HepG2 (cell line): Measurements from ENCODE around the gene ZSCAN31. TPM values are rescaled to one million over a fixed set of nuclear protein-coding genes. Genes with fewer than 3 reads are reported as not detected.

ENCODE experiments used
- HNF4A ChIP-seq: sonication (generic); formaldehyde crosslinking; IDR thresholded peaks from 2 replicates; pipeline ENCODE4 v1.4.0; 2020; ENCODE audit warnings: missing genetic modification reagents
- HNRNPL ChIP-seq: fragments of 200-400 bp; formaldehyde crosslinking; IDR thresholded peaks from 2 replicates; pipeline ENCODE4 v1.6.1; 2017; ENCODE audit warnings: mild to moderate bottlenecking, low read depth, low read length
- POLR2AphosphoS2 ChIP-seq: IDR thresholded peaks from 2 replicates; pipeline ENCODE4 v1.6.1; 2011; ENCODE audit warnings: low read depth, low read length, improper control_type of control experiment
- SPEN ChIP-seq: sonication (generic); formaldehyde crosslinking; IDR thresholded peaks from 2 replicates; pipeline ENCODE4 v1.5.1; 2020; ENCODE audit warnings: low read depth, mild to moderate bottlenecking, missing genetic modification reagents
- ZNF256 ChIP-seq: sonication (generic); formaldehyde crosslinking; conservative IDR thresholded peaks from 2 replicates; pipeline ENCODE4 v1.4.0; 2020; ENCODE audit warnings: missing genetic modification reagents
- polyA plus RNA-seq, 8 experiments: library from polyadenylated mRNA; depleted of rRNA in 3 of 8; stranded (reverse) in 7 of 8; unstranded in 1 of 8; fragments of >200 nt; fragmentation: Illumina TruSeq in 4 of 8; extraction: Trizol in 4 of 8; gene quantifications; 2 replicates each; pipeline versions ENCODE4 v1.2.1 to v1.2.3, GENCODE V29; 2011 to 2016; ENCODE audit warnings: low read depth in 4 of 8, missing spikeins in 1 of 8, mixed read lengths in 1 of 8; ENCODE audit not compliant: insufficient read depth in 1 of 8
- total RNA-seq, 5 experiments: library from RNA; depleted of rRNA; stranded (reverse); fragments of >200 nt; fragmentation: Illumina TruSeq; extraction: Trizol; gene quantifications; 2 replicates each; pipeline ENCODE4 v1.2.3, GENCODE V29; 2016; ENCODE audit warnings: low read depth in 1 of 5
- TF ChIP-seq, protein P1 (sequence below): sonication (generic); formaldehyde crosslinking; IDR thresholded peaks from 2 replicates; pipeline ENCODE4 v1.4.0; 2020; ENCODE audit warnings: missing genetic modification reagents, borderline replicate concordance
- TF ChIP-seq, protein P2 (sequence below): sonication (generic); formaldehyde crosslinking; IDR thresholded peaks from 2 replicates; pipeline ENCODE4 v1.4.0; 2020; ENCODE audit warnings: missing genetic modification reagents

ZSCAN31 gene
- total and polyA plus RNA-seq, 2 of the 13 experiments (the other 11 are each of a cell fraction or from before 2014, with no cell fraction given), result 5.3 to 6.2 TPM

DNA sequence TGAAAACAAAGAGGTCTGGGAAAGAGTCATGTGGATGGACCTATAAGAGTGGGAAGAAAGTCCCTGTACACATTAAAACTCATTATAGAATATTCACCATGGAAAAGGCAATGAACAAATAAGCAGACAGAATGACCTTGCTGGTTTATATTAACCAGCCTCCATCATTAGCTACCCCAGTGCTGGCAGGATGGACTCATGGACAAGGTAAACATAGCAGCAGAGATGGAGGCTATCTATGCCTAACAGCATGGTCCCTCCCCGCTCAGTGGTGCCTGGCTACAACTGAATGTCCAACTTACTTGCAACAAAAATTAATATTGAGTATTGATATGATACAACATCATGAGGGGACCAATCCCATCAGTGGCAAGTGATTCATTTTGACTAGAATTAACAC, 9.3 kb upstream of the ZSCAN31 start (continued):
- TF ChIP-seq, protein P1, sequence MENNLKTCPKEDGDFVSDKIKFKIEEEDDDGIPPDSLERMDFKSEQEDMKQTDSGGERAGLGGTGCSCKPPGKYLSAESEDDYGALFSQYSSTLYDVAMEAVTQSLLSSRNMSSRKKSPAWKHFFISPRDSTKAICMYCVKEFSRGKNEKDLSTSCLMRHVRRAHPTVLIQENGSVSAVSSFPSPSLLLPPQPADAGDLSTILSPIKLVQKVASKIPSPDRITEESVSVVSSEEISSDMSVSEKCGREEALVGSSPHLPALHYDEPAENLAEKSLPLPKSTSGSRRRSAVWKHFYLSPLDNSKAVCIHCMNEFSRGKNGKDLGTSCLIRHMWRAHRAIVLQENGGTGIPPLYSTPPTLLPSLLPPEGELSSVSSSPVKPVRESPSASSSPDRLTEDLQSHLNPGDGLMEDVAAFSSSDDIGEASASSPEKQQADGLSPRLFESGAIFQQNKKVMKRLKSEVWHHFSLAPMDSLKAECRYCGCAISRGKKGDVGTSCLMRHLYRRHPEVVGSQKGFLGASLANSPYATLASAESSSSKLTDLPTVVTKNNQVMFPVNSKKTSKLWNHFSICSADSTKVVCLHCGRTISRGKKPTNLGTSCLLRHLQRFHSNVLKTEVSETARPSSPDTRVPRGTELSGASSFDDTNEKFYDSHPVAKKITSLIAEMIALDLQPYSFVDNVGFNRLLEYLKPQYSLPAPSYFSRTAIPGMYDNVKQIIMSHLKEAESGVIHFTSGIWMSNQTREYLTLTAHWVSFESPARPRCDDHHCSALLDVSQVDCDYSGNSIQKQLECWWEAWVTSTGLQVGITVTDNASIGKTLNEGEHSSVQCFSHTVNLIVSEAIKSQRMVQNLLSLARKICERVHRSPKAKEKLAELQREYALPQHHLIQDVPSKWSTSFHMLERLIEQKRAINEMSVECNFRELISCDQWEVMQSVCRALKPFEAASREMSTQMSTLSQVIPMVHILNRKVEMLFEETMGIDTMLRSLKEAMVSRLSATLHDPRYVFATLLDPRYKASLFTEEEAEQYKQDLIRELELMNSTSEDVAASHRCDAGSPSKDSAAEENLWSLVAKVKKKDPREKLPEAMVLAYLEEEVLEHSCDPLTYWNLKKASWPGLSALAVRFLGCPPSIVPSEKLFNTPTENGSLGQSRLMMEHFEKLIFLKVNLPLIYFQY (CRISPR knock-in tag), result peak; percentile 11; the same call in 1 of the 2 replicates
- no peak for TF ChIP-seq POLR2AphosphoS2
- TF ChIP-seq ZNF256 (CRISPR knock-in tag), result peak; percentile 52; the same call in 1 of the 2 replicates
- TF ChIP-seq SPEN (CRISPR knock-in tag), result no peak
- no peak for TF ChIP-seq HNRNPL
- TF ChIP-seq, protein P2, sequence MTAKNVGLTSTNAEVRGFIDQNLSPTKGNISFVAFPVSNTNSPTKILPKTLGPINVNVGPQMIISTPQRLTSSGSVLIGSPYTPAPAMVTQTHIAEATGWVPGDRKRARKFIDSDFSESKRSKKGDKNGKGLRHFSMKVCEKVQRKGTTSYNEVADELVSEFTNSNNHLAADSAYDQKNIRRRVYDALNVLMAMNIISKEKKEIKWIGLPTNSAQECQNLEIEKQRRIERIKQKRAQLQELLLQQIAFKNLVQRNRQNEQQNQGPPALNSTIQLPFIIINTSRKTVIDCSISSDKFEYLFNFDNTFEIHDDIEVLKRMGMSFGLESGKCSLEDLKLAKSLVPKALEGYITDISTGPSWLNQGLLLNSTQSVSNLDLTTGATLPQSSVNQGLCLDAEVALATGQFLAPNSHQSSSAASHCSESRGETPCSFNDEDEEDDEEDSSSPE (CRISPR knock-in tag), result no peak
- TF ChIP-seq HNF4A (CRISPR knock-in tag), result peak; percentile 56; the same call in 1 of the 2 replicates
